ENCODE results near the gene PRPF6. TPM values are rescaled to one million over a fixed set of nuclear protein-coding genes. Genes with fewer than 3 reads are reported as not detected.

Gene PRPF6
- total and polyA plus RNA-seq, 2 of the 13 experiments (the other 11 are each of a cell fraction or from before 2014, with no cell fraction given) = 63.7 to 101 TPM

DNA sequence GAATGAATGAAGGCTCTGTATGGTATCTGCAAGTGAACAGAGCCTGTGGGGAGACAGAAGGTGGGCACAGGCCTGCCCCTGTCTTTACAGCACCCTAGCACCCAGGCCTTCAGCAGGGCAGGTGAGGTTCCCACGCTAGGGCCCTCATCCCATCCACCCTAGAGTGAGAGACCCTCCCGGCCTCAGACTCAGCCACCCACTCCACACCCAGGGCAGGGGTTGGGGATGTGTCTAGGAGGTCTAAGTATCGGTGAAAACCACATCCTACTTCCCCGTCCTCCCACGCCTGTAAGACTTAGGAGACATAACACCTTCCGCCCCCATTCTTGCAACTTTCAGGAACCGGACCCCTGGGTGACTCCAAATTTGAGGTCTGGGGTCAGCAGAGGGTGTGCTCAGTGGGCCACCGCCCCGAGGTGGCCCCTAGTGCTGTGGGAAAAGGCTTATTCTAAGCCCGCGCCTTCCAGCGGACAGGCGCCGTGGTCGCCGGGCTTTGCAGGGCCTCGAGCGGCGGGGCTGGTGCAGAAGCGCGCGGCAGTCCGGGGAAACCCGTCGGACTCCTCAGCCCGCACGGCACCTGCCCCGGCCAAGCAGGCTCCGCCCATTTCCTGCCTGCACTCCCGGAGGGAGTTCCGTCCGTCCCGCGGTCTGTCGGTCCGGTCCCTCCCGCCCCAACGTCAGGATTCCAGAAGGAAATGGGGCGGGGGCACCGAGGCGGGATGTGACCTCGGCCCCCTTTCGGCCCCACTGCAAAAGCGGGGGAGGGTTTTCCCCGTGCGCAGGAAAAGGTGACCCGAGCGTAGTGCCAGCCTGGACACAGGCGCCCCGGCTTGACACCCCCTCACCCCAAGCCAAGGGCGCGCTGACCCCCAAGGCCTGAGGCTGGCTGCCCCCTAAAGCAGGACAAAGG lies 2.4 kb upstream of the PRPF6 start (continued):
- no peak for TF ChIP-seq KIAA2018 (CRISPR knock-in tag; IDR thresholded peaks at IDR 0.05; ENCODE audit: borderline replicate concordance)
- no peak; the same call in 1 of the 2 replicates for TF ChIP-seq ZMYM4 (CRISPR knock-in tag; IDR thresholded peaks at IDR 0.05)
- TF ChIP-seq, protein P1, sequence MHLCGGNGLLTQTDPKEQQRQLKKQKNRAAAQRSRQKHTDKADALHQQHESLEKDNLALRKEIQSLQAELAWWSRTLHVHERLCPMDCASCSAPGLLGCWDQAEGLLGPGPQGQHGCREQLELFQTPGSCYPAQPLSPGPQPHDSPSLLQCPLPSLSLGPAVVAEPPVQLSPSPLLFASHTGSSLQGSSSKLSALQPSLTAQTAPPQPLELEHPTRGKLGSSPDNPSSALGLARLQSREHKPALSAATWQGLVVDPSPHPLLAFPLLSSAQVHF (CRISPR knock-in tag; IDR thresholded peaks at IDR 0.05) = peak; percentile 92
- TF ChIP-seq NFKBIZ (CRISPR knock-in tag; IDR thresholded peaks at IDR 0.05) = peak; percentile 86
- TF ChIP-seq MED13 (CRISPR knock-in tag; IDR thresholded peaks at IDR 0.05) = peak; percentile 89
- no peak for TF ChIP-seq BHLHE40 (IDR thresholded peaks at IDR 0.05; ENCODE audit: low read length)
- peak; percentile 98 for TF ChIP-seq ZBTB2 (CRISPR knock-in tag; IDR thresholded peaks at IDR 0.05; ENCODE audit: low read depth)

Measured in HepG2 (cell line).